NT2/D1 (cell line): ENCODE measurements around the gene CCDC97.

ENCODE experiments used
- SUZ12 ChIP-seq: IDR thresholded peaks from 2 replicates; pipeline ENCODE4 v1.6.1; 2011; ENCODE audit not compliant: insufficient read length, insufficient read depth; ENCODE audit errors: extremely low read depth
- ZNF274 ChIP-seq: IDR thresholded peaks from 2 replicates; pipeline ENCODE4 v1.6.1; 2011; ENCODE audit warnings: mild to moderate bottlenecking, low read depth, low read length

GRCh38 chr19:41316306-41316920 is 6.4 kb downstream of the CCDC97 start:
- TF ChIP-seq SUZ12 (no peak), ZNF274 (no peak)
